Measurements from ENCODE around the gene NPC1L1.

DNA sequence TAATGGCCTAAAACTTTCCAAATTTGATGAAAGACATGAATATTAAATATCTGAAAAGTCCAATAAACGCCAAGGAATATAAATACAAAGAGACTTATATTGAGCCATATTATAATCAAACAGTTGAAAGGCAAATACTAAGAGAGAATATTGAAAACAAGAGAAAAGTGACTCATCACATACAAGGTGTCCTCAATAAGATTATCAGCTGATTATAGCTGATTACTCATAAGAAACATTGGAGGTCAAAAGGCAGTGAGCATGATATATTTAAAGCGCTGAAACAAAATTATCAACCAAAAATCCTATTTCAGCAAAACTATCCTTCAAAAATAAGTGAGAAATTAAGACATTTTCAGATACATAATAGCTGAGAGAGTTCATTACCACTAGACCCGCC lies 7.8 kb upstream of the NPC1L1 start:
- TF ChIP-seq NFE2L2 (IDR thresholded peaks at IDR 0.05; ENCODE audit: low read length): no peak
- no peak for TF ChIP-seq CEBPB (IDR thresholded peaks at IDR 0.05; ENCODE audit: borderline replicate concordance, low read depth, low read length)
- TF ChIP-seq, protein P1, sequence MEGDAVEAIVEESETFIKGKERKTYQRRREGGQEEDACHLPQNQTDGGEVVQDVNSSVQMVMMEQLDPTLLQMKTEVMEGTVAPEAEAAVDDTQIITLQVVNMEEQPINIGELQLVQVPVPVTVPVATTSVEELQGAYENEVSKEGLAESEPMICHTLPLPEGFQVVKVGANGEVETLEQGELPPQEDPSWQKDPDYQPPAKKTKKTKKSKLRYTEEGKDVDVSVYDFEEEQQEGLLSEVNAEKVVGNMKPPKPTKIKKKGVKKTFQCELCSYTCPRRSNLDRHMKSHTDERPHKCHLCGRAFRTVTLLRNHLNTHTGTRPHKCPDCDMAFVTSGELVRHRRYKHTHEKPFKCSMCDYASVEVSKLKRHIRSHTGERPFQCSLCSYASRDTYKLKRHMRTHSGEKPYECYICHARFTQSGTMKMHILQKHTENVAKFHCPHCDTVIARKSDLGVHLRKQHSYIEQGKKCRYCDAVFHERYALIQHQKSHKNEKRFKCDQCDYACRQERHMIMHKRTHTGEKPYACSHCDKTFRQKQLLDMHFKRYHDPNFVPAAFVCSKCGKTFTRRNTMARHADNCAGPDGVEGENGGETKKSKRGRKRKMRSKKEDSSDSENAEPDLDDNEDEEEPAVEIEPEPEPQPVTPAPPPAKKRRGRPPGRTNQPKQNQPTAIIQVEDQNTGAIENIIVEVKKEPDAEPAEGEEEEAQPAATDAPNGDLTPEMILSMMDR (CRISPR knock-in tag; IDR thresholded peaks at IDR 0.05): no peak
- TF ChIP-seq, protein P2, sequence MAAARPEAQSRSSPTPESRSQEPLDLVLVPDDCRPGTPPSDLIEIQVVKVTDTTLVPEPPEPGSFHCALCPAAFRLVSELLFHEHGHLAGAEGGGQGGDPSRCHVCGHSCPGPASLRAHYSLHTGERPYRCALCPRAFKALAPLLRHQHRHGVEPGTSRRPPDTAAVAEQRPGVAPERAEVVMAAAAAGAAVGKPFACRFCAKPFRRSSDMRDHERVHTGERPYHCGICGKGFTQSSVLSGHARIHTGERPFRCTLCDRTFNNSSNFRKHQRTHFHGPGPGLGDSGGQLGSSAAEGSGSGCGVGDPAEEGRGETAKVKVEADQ (CRISPR knock-in tag; IDR thresholded peaks at IDR 0.05; ENCODE audit: borderline replicate concordance): no peak
- no peak for TF ChIP-seq BHLHE40 (IDR thresholded peaks at IDR 0.05; ENCODE audit: low read length)
- no peak for TF ChIP-seq TCF7L2 (IDR thresholded peaks at IDR 0.05; ENCODE audit: low read depth, low read length)
- TF ChIP-seq WIZ (CRISPR knock-in tag; IDR thresholded peaks at IDR 0.05): no peak
- no peak for TF ChIP-seq SOX5 (CRISPR knock-in tag; IDR thresholded peaks at IDR 0.05; ENCODE audit: borderline replicate concordance)

All from HepG2 (cell line).